HepG2 (cell line): ENCODE data around the gene RHOBTB1. TPM values are rescaled to one million over a fixed set of nuclear protein-coding genes. Genes with fewer than 3 reads are reported as not detected.
"Not testable (repeated sequence)": the region's sequence is repeated elsewhere in the genome, so short reads cannot be mapped to it uniquely, and the experiment has no call there.

ENCODE experiments used
- ATAC-seq: fragments of 200-7000 bp; cut with Tn5 transposase; 3 replicates; pipeline ENCODE4 v1.9.1; 2020; ENCODE audit warnings: mild to moderate bottlenecking, moderate library complexity
- BruUV-seq: library from RNA; stranded (reverse); fragments of 400-500 nt; replicated peaks from 2 replicates; lab custom pipeline; 2021; lab: Mats Ljungman, UMichigan
- CTCF ChIA-PET: fragments of 300-600 bp; formaldehyde crosslinking; extraction: SDS; loops from one replicate; lab custom pipeline; 2021; ENCODE audit warnings: low total read pairs, inconsistent platforms, low intra/inter-chr PET ratio; lab: Yijun Ruan, JAX
- POLR2A ChIA-PET: fragments of 350-600 bp; sonication (Branson Sonifier 250); formaldehyde crosslinking; loops from one replicate; lab custom pipeline; 2020; ENCODE audit warnings: antibody characterized with exemption, inconsistent platforms; lab: Yijun Ruan, JAX
- DNase-seq: peaks from one replicate; pipeline ENCODE4 v3.0.0-alpha.2; 2015; ENCODE audit warnings: low spot score
- FAIRE-seq: peaks from 3 replicates; lab custom pipeline; 2011; peaks lifted over from hg19 to GRCh38; lab: Jason Lieb, UNC
- H2AFZ ChIP-seq: one replicate; pipeline ENCODE4 v1.6.1; 2011; ENCODE audit warnings: low read length, inconsistent platforms
- H3K27ac ChIP-seq: fragments of 300-600 bp; 3 replicates; pipeline ENCODE4 v1.8.0; 2011; ENCODE audit warnings: mixed run types, mild to moderate bottlenecking, mixed read lengths, low read length, inconsistent platforms; ENCODE audit not compliant: insufficient read depth; ENCODE audit errors: extremely low read length
- H3K27me3 ChIP-seq, 2 experiments: fragments of 200-600 bp in 1 of 2; 2 replicates in 1 of 2; 3 replicates in 1 of 2; pipeline versions ENCODE4 v1.6.0 to v1.8.0; 2011; ENCODE audit warnings: low read length in 2 of 2, mild to moderate bottlenecking in 2 of 2, moderate library complexity in 2 of 2, inconsistent platforms in 1 of 2; ENCODE audit not compliant: insufficient read depth in 2 of 2, control insufficient read depth in 1 of 2
- H3K36me3 ChIP-seq, 2 experiments: fragments of 200-600 bp in 1 of 2; replicated peaks in 1 of 2; 2 replicates in 1 of 2; 3 replicates in 1 of 2; pipeline versions ENCODE4 v1.5.1 to v1.8.0; 2011; ENCODE audit warnings: low read length in 2 of 2, inconsistent platforms in 1 of 2; ENCODE audit not compliant: insufficient read depth in 2 of 2, control insufficient read depth in 1 of 2
- H3K4me1 ChIP-seq: 2 replicates; pipeline ENCODE4 v1.5.1; 2012; ENCODE audit warnings: low read length, inconsistent platforms; ENCODE audit not compliant: insufficient read depth
- H3K4me2 ChIP-seq: 2 replicates; pipeline ENCODE4 v1.6.0; 2011; ENCODE audit warnings: low read depth, low read length, inconsistent platforms
- H3K4me3 ChIP-seq, 3 experiments: fragments of 200-600 bp in 1 of 3; sonication (generic), shearing (Covaris generic) in 1 of 3; replicated peaks in 1 of 3; 2 replicates each; pipeline ENCODE4 v1.5.1; 2011 to 2016; ENCODE audit warnings: low read length in 3 of 3, inconsistent platforms in 2 of 3, low read depth in 2 of 3, mild to moderate bottlenecking in 2 of 3, control low read depth in 1 of 3, mixed read lengths in 1 of 3; ENCODE audit not compliant: insufficient read depth in 1 of 3
- H3K79me2 ChIP-seq: one replicate; pipeline ENCODE4 v1.6.1; 2011; ENCODE audit warnings: low read length, inconsistent platforms; ENCODE audit not compliant: insufficient read depth
- H3K9ac ChIP-seq: 2 replicates; pipeline ENCODE4 v1.6.0; 2011; ENCODE audit warnings: mild to moderate bottlenecking, low read depth, low read length, inconsistent platforms; ENCODE audit not compliant: insufficient read depth
- H3K9me3 ChIP-seq: 2 replicates; pipeline ENCODE4 v1.5.1; 2012; ENCODE audit warnings: mild to moderate bottlenecking, low read length
- H4K20me1 ChIP-seq: 2 replicates; pipeline ENCODE4 v1.6.0; 2011; ENCODE audit warnings: inconsistent platforms, mild to moderate bottlenecking, low read length, moderate library complexity; ENCODE audit not compliant: insufficient read depth
- BATF2 ChIP-seq: sonication (generic); formaldehyde crosslinking; IDR thresholded peaks from 2 replicates; pipeline ENCODE4 v1.8.0; 2022; ENCODE audit warnings: mild to moderate bottlenecking, missing genetic modification reagents, moderate library complexity
- DMAP1 ChIP-seq: IDR thresholded peaks from 2 replicates; pipeline ENCODE4 v1.6.1; 2016
- EZH2 ChIP-seq: conservative IDR thresholded peaks from 2 replicates; pipeline ENCODE4 v1.6.1; 2012; ENCODE audit warnings: mild to moderate bottlenecking, low read depth, low read length, moderate library complexity
- KDM3A ChIP-seq: IDR thresholded peaks from 2 replicates; pipeline ENCODE4 v1.6.1; 2018; ENCODE audit warnings: low read depth, missing compliant biosample characterization
- MAF1 ChIP-seq: sonication (generic); formaldehyde crosslinking; IDR thresholded peaks from 2 replicates; pipeline ENCODE4 v1.5.0; 2020; ENCODE audit warnings: missing genetic modification reagents, borderline replicate concordance
- SMC3 ChIP-seq: IDR thresholded peaks from 2 replicates; pipeline ENCODE4 v1.6.1; 2011; ENCODE audit warnings: low read length, improper control_type of control experiment
- ZBTB49 ChIP-seq: sonication (generic); formaldehyde crosslinking; IDR thresholded peaks from 2 replicates; pipeline ENCODE4 v1.4.0; 2020; ENCODE audit warnings: missing genetic modification reagents, borderline replicate concordance
- ZMAT5 ChIP-seq: sonication (generic); formaldehyde crosslinking; IDR thresholded peaks from 2 replicates; pipeline ENCODE4 v1.5.0; 2020; ENCODE audit warnings: mild to moderate bottlenecking, low read depth, missing genetic modification reagents, borderline replicate concordance
- ZNF205 ChIP-seq: IDR thresholded peaks from 2 replicates; pipeline ENCODE4 v1.6.1; 2018; ENCODE audit warnings: missing biosample characterization, missing genetic modification reagents
- ZNF382 ChIP-seq: sonication (generic); formaldehyde crosslinking; IDR thresholded peaks from 2 replicates; pipeline ENCODE4 v1.5.0; 2020; ENCODE audit warnings: missing genetic modification reagents, mild to moderate bottlenecking, borderline replicate concordance
- ZNF510 ChIP-seq: sonication (generic); formaldehyde crosslinking; IDR thresholded peaks from 2 replicates; pipeline ENCODE4 v1.4.0; 2020; ENCODE audit warnings: low read depth, mild to moderate bottlenecking, missing genetic modification reagents
- ZNF619 ChIP-seq: sonication (generic); formaldehyde crosslinking; IDR thresholded peaks from 2 replicates; pipeline ENCODE4 v1.4.0; 2020; ENCODE audit warnings: mild to moderate bottlenecking, missing genetic modification reagents
- WGBS: methylation state at CpG from one replicate; pipeline ENCODE4 v1.1.6; 2017; ENCODE audit warnings: low lambda C conversion rate; 5-methylcytosine and 5-hydroxymethylcytosine counted together
- in situ Hi-C: cut with HindIII; loops from 2 replicates; pipeline ENCODE4 v1.10.0; 2017; ENCODE audit warnings: low pct_unique_long_range_greater_than_20kb; ENCODE audit not compliant: extremely low pct_ligation_motif_present
- intact Hi-C: fragments of 100-400 bp; cut with micrococcal nuclease; formaldehyde crosslinking; loops from one replicate; pipeline ENCODE4 v1.10.0; 2022; ENCODE audit not compliant: unreplicated experiment
- polyA plus RNA-seq, 8 experiments: library from polyadenylated mRNA; depleted of rRNA in 3 of 8; stranded (reverse) in 7 of 8; unstranded in 1 of 8; fragments of >200 nt; fragmentation: Illumina TruSeq in 4 of 8; extraction: Trizol in 4 of 8; gene quantifications; 2 replicates each; pipeline versions ENCODE4 v1.2.1 to v1.2.3, GENCODE V29; 2011 to 2016; ENCODE audit warnings: low read depth in 4 of 8, missing spikeins in 1 of 8, mixed read lengths in 1 of 8; ENCODE audit not compliant: insufficient read depth in 1 of 8
- total RNA-seq, 5 experiments: library from RNA; depleted of rRNA; stranded (reverse); fragments of >200 nt; fragmentation: Illumina TruSeq; extraction: Trizol; gene quantifications; 2 replicates each; pipeline ENCODE4 v1.2.3, GENCODE V29; 2016; ENCODE audit warnings: low read depth in 1 of 5

RHOBTB1 gene
- total and polyA plus RNA-seq, 2 of the 13 experiments (the other 11 are each of a cell fraction or from before 2014, with no cell fraction given) = 18.8 to 59.5 TPM

GRCh38 chr10:60834401-60834800, 109.6 kb downstream of the RHOBTB1 start (continued):
- TF ChIP-seq ZBTB49 (CRISPR knock-in tag) (no peak), SMC3 (no peak), KDM3A (CRISPR knock-in tag) (no peak), ZNF382 (CRISPR knock-in tag) (no peak), DMAP1 (CRISPR knock-in tag) (no peak), ZNF619 (CRISPR knock-in tag) (no peak), EZH2 (no peak), ZNF205 (CRISPR knock-in tag) (no peak), ZMAT5 (no peak), MAF1 (CRISPR knock-in tag) (no peak), BATF2 (CRISPR knock-in tag) (no peak), ZNF510 (CRISPR knock-in tag) (no peak)

GRCh38 chr10:60832136-60832535, 111.8 kb downstream of the RHOBTB1 start:
- H3K4me2 ChIP-seq, H3K27ac ChIP-seq, in situ Hi-C loops, H3K9ac ChIP-seq, H3K4me3 ChIP-seq, ATAC-seq, H3K36me3 ChIP-seq, H2AFZ ChIP-seq, BruUV-seq, intact Hi-C loops, H4K20me1 ChIP-seq, POLR2A ChIA-PET, H3K27me3 ChIP-seq, DNase-seq, FAIRE-seq, H3K79me2 ChIP-seq, CTCF ChIA-PET, H3K9me3 ChIP-seq, H3K4me1 ChIP-seq: not testable (repeated sequence)
- WGBS = 62% methylated on average over 4 of the region's 4 CpGs
